Brain microvascular endothelial cell (primary cell): Measurements from ENCODE around the gene PXYLP1.

ENCODE experiments used
- DNase-seq: peaks from one replicate; pipeline ENCODE4 v3.0.0-alpha.2; 2020
- H3K27ac ChIP-seq: fragments of 250-450 bp; sonication (Bioruptor Pico); 2 replicates; pipeline ENCODE4 v1.5.1; 2020; ENCODE audit warnings: mild to moderate bottlenecking, moderate library complexity
- H3K27me3 ChIP-seq: fragments of 250-450 bp; sonication (Bioruptor Pico); replicated peaks from 2 replicates; pipeline ENCODE4 v1.5.1; 2020; ENCODE audit warnings: mild to moderate bottlenecking
- H3K36me3 ChIP-seq: fragments of 250-450 bp; sonication (Bioruptor Pico); replicated peaks from 2 replicates; pipeline ENCODE4 v1.5.1; 2020; ENCODE audit warnings: mild to moderate bottlenecking
- H3K4me3 ChIP-seq: 2 replicates; pipeline ENCODE4 v1.5.1; 2011; ENCODE audit warnings: low read depth, mild to moderate bottlenecking, control low read depth, low read length, moderate library complexity
- in situ Hi-C: cut with HindIII; loops from 2 replicates; pipeline ENCODE4 v1.10.0; 2017; ENCODE audit warnings: low sequenced_read_pairs, low pct_ligation_motif_present
- TF ChIP-seq, protein P1 (sequence below): IDR thresholded peaks from 2 replicates; pipeline ENCODE4 v1.5.1; 2011; ENCODE audit warnings: low read depth, mild to moderate bottlenecking, moderate library complexity, low read length, control low read depth, inconsistent platforms; ENCODE audit errors: missing control alignments

PXYLP1 gene

GRCh38 chr3:141271279-141272030 lies 39.8 kb downstream of the PXYLP1 start:
- H3K27ac ChIP-seq, result no peak overlapping the region
- TF ChIP-seq, protein P1, sequence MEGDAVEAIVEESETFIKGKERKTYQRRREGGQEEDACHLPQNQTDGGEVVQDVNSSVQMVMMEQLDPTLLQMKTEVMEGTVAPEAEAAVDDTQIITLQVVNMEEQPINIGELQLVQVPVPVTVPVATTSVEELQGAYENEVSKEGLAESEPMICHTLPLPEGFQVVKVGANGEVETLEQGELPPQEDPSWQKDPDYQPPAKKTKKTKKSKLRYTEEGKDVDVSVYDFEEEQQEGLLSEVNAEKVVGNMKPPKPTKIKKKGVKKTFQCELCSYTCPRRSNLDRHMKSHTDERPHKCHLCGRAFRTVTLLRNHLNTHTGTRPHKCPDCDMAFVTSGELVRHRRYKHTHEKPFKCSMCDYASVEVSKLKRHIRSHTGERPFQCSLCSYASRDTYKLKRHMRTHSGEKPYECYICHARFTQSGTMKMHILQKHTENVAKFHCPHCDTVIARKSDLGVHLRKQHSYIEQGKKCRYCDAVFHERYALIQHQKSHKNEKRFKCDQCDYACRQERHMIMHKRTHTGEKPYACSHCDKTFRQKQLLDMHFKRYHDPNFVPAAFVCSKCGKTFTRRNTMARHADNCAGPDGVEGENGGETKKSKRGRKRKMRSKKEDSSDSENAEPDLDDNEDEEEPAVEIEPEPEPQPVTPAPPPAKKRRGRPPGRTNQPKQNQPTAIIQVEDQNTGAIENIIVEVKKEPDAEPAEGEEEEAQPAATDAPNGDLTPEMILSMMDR, result no peak
- no peak for DNase-seq
- H3K36me3 ChIP-seq, result no peaks in the 10 kb centered on the region
- no peaks in the 10 kb centered on the region for H3K27me3 ChIP-seq
- in situ Hi-C loops, result no loop called here
- H3K4me3 ChIP-seq, result no peak overlapping the region

- TF ChIP-seq, protein P1, result no peak
- Histone ChIP-seq H3K27ac (no peak overlapping the region), H3K27me3 (no peaks in the 10 kb centered on the region), H3K36me3 (no peaks in the 10 kb centered on the region), H3K4me3 (no peak overlapping the region)
- DNase-seq, result no peak
- in situ Hi-C loops, result no loop called here
Observed at GRCh38 chr3:141272906-141273662, 41.5 kb downstream of the PXYLP1 start.

DNA sequence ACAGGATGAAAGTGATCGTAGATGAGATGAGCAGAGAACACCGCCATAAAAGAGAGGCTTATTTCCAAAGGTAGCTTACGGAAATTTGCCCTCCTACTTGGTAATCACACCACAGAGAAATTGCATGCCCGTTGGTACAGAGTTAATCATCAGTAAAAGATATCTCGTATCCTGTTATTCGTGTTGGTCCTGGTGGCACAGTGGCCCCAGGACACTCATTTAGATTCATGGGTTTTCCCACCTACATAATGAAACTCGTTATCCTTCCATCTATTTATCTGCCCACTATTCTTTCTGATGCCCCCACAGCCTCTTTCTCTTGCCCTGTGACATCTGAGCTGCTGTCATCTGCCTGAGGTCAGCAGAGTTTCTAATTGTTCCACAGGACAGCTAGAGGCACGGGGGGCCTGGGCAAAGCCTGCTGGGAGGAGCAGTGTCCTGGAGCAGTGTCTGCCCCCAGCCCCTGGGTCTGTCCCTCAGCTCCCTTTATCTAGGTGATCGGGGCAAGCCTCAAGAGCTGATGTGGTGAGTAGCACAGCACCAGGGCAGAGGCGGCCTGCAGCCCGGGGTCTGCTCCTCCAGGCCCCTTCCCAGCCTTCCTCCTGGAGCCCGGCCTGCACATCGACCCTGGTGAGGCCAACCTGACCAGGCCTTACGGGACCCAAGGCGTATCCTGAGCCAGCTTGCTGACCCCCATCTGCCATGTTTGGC lies 42.2 kb downstream of the PXYLP1 start:
- no peaks in the 10 kb centered on the region for H3K27me3 ChIP-seq
- TF ChIP-seq, protein P1, result no peak
- in situ Hi-C loops, result no loop called here
- H3K36me3 ChIP-seq, result no peaks in the 10 kb centered on the region
- DNase-seq, result no peak
- no peak overlapping the region for H3K4me3 ChIP-seq
- H3K27ac ChIP-seq, result peak overlapping the region; percentile 71

GRCh38 chr3:141274411-141275031 lies 42.9 kb downstream of the PXYLP1 start:
- TF ChIP-seq, protein P1, result no peak
- Histone ChIP-seq H3K27ac (peak overlapping the region; percentile 71), H3K36me3 (no peaks in the 10 kb centered on the region), H3K27me3 (no peaks in the 10 kb centered on the region), H3K4me3 (no peak overlapping the region)
- in situ Hi-C loops, result no loop called here
- no peak for DNase-seq

GRCh38 chr3:141275032-141275422 lies 43.4 kb downstream of the PXYLP1 start:
- in situ Hi-C loops, result no loop called here
- TF ChIP-seq, protein P1, result no peak
- peak; percentile 93 for DNase-seq
- Histone ChIP-seq H3K36me3 (no peaks in the 10 kb centered on the region), H3K27me3 (no peaks in the 10 kb centered on the region), H3K4me3 (no peak overlapping the region), H3K27ac (peak overlapping the region; percentile 71)
